GM19455 (cell line): ENCODE data around the gene MT1M.
A peak's percentile ranks its signal among the peaks of the same experiment; 100 is the strongest.

Experiments used
- ATAC-seq: cut with Tn5 transposase; IDR thresholded peaks from one replicate; pipeline ENCODE4 v1.9.1; 2021; ENCODE audit not compliant: unreplicated experiment

The MT1M gene

GRCh38 chr16:56625943-56626654 is 6.4 kb upstream of the MT1M start:
- no peak for ATAC-seq

GRCh38 chr16:56626685-56627084 is 5.8 kb upstream of the MT1M start:
- ATAC-seq = no peak

GRCh38 chr16:56628486-56629350 is 3.7 kb upstream of the MT1M start:
- no peak for ATAC-seq

- ATAC-seq = no peak
Measured at GRCh38 chr16:56629531-56629930, 2.9 kb upstream of the MT1M start.

GRCh38 chr16:56630134-56630533 is 2.3 kb upstream of the MT1M start:
- ATAC-seq = peak; percentile 58

GRCh38 chr16:56631197-56631596 is 1.3 kb upstream of the MT1M start:
- ATAC-seq = no peak

GRCh38 chr16:56631832-56632155 is 665 bp upstream of the MT1M start:
- no peak for ATAC-seq

- ATAC-seq = no peak
Measured at GRCh38 chr16:56632848-56633365, 448 bp downstream of the MT1M start.

GRCh38 chr16:56633535-56633934 is 1.1 kb downstream of the MT1M start:
- ATAC-seq = no peak

GRCh38 chr16:56634715-56635440 is 2.4 kb downstream of the MT1M start:
- no peak for ATAC-seq

GRCh38 chr16:56635441-56635967 is 3.0 kb downstream of the MT1M start:
- ATAC-seq = no peak

- ATAC-seq = no peak
Measured at GRCh38 chr16:56636616-56637413, 4.4 kb downstream of the MT1M start.

- no peak for ATAC-seq
Measured at GRCh38 chr16:56637814-56638750, 5.6 kb downstream of the MT1M start, which contains the start of gene MT1A. Gene MT1A (plus strand): TSS chr16:56638666. CDS start chr16:56638739, 73 bp downstream.

- no peak for ATAC-seq
Measured at GRCh38 chr16:56639045-56639444, 6.6 kb downstream of the MT1M start.

GRCh38 chr16:56640076-56640475 is 7.6 kb downstream of the MT1M start:
- no peak for ATAC-seq

- ATAC-seq = no peak
Measured at GRCh38 chr16:56641166-56641565, 8.7 kb downstream of the MT1M start.

- ATAC-seq = no peak
Measured at GRCh38 chr16:56643080-56643778, 10.8 kb downstream of the MT1M start.

GRCh38 chr16:56643833-56644232 is 11.4 kb downstream of the MT1M start:
- ATAC-seq = no peak

- ATAC-seq = no peak
Measured at GRCh38 chr16:56645311-56645710, 12.9 kb downstream of the MT1M start.
